ENCODE data around the gene ADD1. TPM values are rescaled to one million over a fixed set of nuclear protein-coding genes. Genes with fewer than 3 reads are reported as not detected.
A peak's percentile ranks its signal among the peaks of the same experiment; 100 is the strongest.

ADD1 gene
- total RNA-seq, 4 donors from 2014 or later, result 270 to 449 (median 327) TPM

DNA sequence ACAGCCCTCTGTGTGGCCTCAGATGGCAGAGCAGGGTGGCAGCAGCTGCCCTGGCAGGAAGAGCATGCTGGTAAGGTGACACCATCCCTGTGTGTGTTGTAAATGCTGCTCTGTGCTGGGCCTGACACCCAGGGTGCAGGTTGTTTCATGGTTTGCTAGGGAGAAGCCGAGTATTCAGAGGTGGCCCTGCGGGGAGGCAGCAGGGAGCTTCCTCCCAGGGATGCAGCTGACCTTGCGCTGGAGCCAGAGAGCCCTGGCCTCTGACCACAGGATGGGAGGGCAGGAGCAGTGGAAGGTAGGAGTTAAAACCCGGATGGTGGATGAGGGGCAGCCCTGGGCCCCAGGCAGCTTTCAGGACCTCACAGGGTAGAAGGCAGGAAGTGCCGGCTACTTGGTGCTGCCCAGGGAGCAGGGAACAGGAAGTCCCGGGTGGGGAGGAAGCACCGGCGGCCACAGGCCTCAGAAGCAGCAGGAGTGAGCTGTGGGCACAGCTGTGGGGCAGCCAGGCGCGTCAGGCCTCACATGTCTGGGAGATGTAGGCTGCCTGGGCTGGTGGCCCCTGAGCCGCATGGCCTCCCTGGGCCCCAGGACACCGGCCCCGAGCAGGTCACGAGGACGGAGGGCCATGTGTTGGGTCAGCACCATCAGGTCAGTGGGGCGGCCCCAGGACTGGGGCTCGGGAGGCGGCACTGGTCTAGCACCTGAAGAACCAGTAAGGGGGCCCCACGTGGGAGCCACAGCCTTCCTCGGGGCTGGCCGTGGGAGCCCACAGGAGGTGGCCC, 31.6 kb upstream of the ADD1 start:
- no peaks in the 10 kb centered on the region for H3K27me3 ChIP-seq
- H3K9me3 ChIP-seq, result peaks cover 0 to 11% (median 0%) of the 10 kb centered on the region in 4 donors
- peaks cover 4 to 80% (median 61%) of the 10 kb centered on the region in 4 donors for H3K4me1 ChIP-seq
- peak overlapping the region; percentile 19 to 53 (median 44) for H3K4me3 ChIP-seq
- DNase-seq (ENCODE audit: low spot score in 2 of 2), result peak; percentile 46 to 55
- peak overlapping the region; percentile 61 to 92 (median 80) for H3K27ac ChIP-seq
- WGBS, 2 donors, result 24 to 26% methylated on average over 19 to 20 of the region's 21 CpGs
- peak; percentile 22 to 66 for TF ChIP-seq EP300 (IDR thresholded peaks at IDR 0.05)
- peak in 1 of 2 donors; percentile 19 for TF ChIP-seq POLR2A (IDR thresholded peaks at IDR 0.05)
- no peak for TF ChIP-seq CTCF (IDR thresholded peaks at IDR 0.05)
- H3K36me3 ChIP-seq, result peaks cover 0 to 31% (median 0%) of the 10 kb centered on the region in 3 donors

GRCh38 chr4:2812612-2813354, 30.9 kb upstream of the ADD1 start:
- TF ChIP-seq EP300 (IDR thresholded peaks at IDR 0.05) (no peak), POLR2A (IDR thresholded peaks at IDR 0.05) (no peak), CTCF (IDR thresholded peaks at IDR 0.05) (no peak)
- WGBS, 2 donors, result 27 to 34% methylated on average over 18 of the region's 20 CpGs
- peaks cover 0 to 80% (median 58%) of the 10 kb centered on the region in 4 donors for H3K4me1 ChIP-seq

GRCh38 chr4:2813446-2814405, 29.9 kb upstream of the ADD1 start:
- Histone ChIP-seq H3K36me3 (peaks cover 0 to 31% (median 0%) of the 10 kb centered on the region in 3 donors), H3K27ac (peak overlapping the region in 3 of 4 donors; percentile 79 to 92 (median 82)), H3K27me3 (no peaks in the 10 kb centered on the region), H3K4me1 (peaks cover 0 to 77% (median 55%) of the 10 kb centered on the region in 4 donors), H3K9me3 (peaks cover 0 to 11% (median 0%) of the 10 kb centered on the region in 4 donors), H3K4me3 (peak overlapping the region in 2 of 4 donors; percentile 44 to 53)
- TF ChIP-seq EP300 (IDR thresholded peaks at IDR 0.05) (no peak), POLR2A (IDR thresholded peaks at IDR 0.05) (no peak), CTCF (IDR thresholded peaks at IDR 0.05) (no peak)
- 85 to 89% methylated on average over 16 to 17 of the region's 17 CpGs for WGBS, 2 donors
- DNase-seq (ENCODE audit: low spot score in 2 of 2), result no peak

More at GRCh38 chr4:2812612-2813354, 30.9 kb upstream of the ADD1 start:
- no peak for DNase-seq (ENCODE audit: low spot score in 2 of 2)
- H3K36me3 ChIP-seq, result peaks cover 0 to 31% (median 0%) of the 10 kb centered on the region in 3 donors
- H3K4me3 ChIP-seq, result peak overlapping the region; percentile 19 to 53 (median 44)
- peaks cover 0 to 11% (median 0%) of the 10 kb centered on the region in 4 donors for H3K9me3 ChIP-seq
- H3K27me3 ChIP-seq, result no peaks in the 10 kb centered on the region
- peak overlapping the region; percentile 61 to 92 (median 80) for H3K27ac ChIP-seq

DNA sequence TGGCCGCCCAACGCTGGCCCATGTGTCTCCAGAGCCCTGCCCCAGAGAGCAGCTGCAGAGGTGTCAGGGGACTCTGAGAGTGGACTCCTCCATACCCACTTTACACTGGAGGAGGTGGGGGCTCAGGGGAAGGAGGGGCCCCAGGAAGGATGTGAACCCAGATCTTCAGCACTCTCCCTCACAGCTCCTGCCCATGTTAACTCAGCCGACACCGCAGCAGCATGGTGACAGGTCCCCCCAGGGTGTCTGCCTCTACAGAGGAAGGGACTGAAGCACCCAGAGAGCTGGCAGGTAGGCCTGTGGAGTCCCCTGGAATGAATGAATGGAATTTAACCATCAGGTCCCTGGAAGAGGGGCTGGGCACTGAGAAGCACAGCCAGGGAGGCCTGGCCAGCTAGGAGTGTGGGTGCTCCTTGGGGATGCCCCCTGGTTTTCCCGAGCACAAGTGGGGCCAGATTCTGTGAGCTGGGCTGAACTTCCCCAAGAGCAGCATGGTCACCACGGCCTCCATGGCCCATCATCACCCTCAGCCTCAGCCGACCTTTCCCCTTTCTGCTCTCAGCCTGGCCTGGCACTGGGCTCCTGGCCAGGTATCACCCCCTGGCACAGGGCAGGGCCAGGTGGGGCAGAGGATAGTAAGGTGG, 28.9 kb upstream of the ADD1 start:
- Histone ChIP-seq H3K9me3 (peaks cover 0 to 11% (median 0%) of the 10 kb centered on the region in 4 donors), H3K27ac (no peak overlapping the region), H3K27me3 (no peaks in the 10 kb centered on the region), H3K4me1 (peaks cover 0 to 80% (median 49%) of the 10 kb centered on the region in 4 donors), H3K4me3 (no peak overlapping the region), H3K36me3 (peaks cover 0 to 31% (median 0%) of the 10 kb centered on the region in 3 donors)
- TF ChIP-seq CTCF (IDR thresholded peaks at IDR 0.05) (no peak), EP300 (IDR thresholded peaks at IDR 0.05) (no peak), POLR2A (IDR thresholded peaks at IDR 0.05) (no peak)
- WGBS, 2 donors, result 72 to 73% methylated on average over 6 to 7 of the region's 7 CpGs
- no peak for DNase-seq (ENCODE audit: low spot score in 2 of 2)

Data from tibial nerve (tissue), 4 donors.